ENCODE results near the gene NUP35. TPM values are rescaled to one million over a fixed set of nuclear protein-coding genes. Genes with fewer than 3 reads are reported as not detected.

Gene NUP35
- total RNA-seq, 1 experiment from 2014 or later = 28.9 TPM

GRCh38 chr2:183186296-183186695 is 62.1 kb downstream of the NUP35 start:
- ATAC-seq (no peak), DNase-seq (ENCODE audit: low read depth, low spot score) (no peak)
- peaks cover 4% of the 10 kb centered on the region; the same call in 1 of the 2 replicates for H3K9me3 ChIP-seq (ENCODE audit: control insufficient read depth, insufficient read depth, low read depth, low read length)
- H3K27ac ChIP-seq (ENCODE audit: low read length) = no peak overlapping the region
- CTCF ChIA-PET = no interaction called here
- TF ChIP-seq, protein P1, sequence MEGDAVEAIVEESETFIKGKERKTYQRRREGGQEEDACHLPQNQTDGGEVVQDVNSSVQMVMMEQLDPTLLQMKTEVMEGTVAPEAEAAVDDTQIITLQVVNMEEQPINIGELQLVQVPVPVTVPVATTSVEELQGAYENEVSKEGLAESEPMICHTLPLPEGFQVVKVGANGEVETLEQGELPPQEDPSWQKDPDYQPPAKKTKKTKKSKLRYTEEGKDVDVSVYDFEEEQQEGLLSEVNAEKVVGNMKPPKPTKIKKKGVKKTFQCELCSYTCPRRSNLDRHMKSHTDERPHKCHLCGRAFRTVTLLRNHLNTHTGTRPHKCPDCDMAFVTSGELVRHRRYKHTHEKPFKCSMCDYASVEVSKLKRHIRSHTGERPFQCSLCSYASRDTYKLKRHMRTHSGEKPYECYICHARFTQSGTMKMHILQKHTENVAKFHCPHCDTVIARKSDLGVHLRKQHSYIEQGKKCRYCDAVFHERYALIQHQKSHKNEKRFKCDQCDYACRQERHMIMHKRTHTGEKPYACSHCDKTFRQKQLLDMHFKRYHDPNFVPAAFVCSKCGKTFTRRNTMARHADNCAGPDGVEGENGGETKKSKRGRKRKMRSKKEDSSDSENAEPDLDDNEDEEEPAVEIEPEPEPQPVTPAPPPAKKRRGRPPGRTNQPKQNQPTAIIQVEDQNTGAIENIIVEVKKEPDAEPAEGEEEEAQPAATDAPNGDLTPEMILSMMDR (IDR thresholded peaks at IDR 0.05) = no peak
- TF ChIP-seq SIN3A (IDR thresholded peaks at IDR 0.05; ENCODE audit: borderline replicate concordance, insufficient read depth, low read depth, low read length) (no peak), POLR2AphosphoS5 (IDR thresholded peaks at IDR 0.05; ENCODE audit: low read depth, low read length) (no peak), TCF7L2 (IDR thresholded peaks at IDR 0.05; ENCODE audit: low read depth, low read length) (no peak)
- TF ChIP-seq, protein P2, sequence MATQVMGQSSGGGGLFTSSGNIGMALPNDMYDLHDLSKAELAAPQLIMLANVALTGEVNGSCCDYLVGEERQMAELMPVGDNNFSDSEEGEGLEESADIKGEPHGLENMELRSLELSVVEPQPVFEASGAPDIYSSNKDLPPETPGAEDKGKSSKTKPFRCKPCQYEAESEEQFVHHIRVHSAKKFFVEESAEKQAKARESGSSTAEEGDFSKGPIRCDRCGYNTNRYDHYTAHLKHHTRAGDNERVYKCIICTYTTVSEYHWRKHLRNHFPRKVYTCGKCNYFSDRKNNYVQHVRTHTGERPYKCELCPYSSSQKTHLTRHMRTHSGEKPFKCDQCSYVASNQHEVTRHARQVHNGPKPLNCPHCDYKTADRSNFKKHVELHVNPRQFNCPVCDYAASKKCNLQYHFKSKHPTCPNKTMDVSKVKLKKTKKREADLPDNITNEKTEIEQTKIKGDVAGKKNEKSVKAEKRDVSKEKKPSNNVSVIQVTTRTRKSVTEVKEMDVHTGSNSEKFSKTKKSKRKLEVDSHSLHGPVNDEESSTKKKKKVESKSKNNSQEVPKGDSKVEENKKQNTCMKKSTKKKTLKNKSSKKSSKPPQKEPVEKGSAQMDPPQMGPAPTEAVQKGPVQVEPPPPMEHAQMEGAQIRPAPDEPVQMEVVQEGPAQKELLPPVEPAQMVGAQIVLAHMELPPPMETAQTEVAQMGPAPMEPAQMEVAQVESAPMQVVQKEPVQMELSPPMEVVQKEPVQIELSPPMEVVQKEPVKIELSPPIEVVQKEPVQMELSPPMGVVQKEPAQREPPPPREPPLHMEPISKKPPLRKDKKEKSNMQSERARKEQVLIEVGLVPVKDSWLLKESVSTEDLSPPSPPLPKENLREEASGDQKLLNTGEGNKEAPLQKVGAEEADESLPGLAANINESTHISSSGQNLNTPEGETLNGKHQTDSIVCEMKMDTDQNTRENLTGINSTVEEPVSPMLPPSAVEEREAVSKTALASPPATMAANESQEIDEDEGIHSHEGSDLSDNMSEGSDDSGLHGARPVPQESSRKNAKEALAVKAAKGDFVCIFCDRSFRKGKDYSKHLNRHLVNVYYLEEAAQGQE (IDR thresholded peaks at IDR 0.05; ENCODE audit: insufficient read depth in 1 of 2, low read depth in 2 of 2, low read length in 1 of 2) = no peak
- no peak overlapping the region for H3K4me3 ChIP-seq (ENCODE audit: low read depth in 2 of 2, low read length in 2 of 2)
- no TSS peak for BruUV-seq (replicated peaks)
- H3K27me3 ChIP-seq (ENCODE audit: control insufficient read depth, insufficient read depth, low read length) = no peaks in the 10 kb centered on the region
- POLR2A ChIA-PET = no interaction called here
- no peaks in the 10 kb centered on the region for H3K4me1 ChIP-seq (ENCODE audit: control insufficient read depth, insufficient read depth, low read length)
- intact Hi-C loops (cut with micrococcal nuclease; ENCODE audit: unreplicated experiment) (no loop called here), in situ Hi-C loops (cut with HindIII; ENCODE audit: low pct_unique_long_range_greater_than_20kb, low sequenced_read_pairs) (no loop called here)
- H3K36me3 ChIP-seq (ENCODE audit: control insufficient read depth, insufficient read depth, low read length) = peaks cover 3% of the 10 kb centered on the region; the same call in 1 of the 2 replicates

DNA sequence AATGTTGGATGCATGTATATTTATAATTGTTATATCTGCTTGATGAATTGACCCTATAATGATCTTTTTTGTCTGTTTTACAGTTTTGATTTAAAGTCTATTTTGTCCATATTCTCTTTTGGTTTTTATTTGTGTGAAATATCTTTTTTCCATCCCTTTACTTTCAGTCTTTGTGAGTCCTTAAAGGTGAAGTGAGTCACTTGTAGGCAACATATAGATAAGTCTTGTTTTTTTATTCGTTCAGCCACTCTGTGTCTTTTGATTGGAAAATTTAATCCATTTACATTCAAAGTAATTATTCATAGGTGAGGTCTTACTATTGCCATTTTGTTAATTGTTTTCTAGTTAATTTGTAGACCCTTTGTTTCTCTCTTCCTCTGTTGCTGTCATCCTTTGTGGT is 62.5 kb downstream of the NUP35 start:
- BruUV-seq (replicated peaks) = no TSS peak
- ChIA-PET POLR2A (no interaction called here), CTCF (no interaction called here)
- no peaks in the 10 kb centered on the region for H3K27me3 ChIP-seq (ENCODE audit: control insufficient read depth, insufficient read depth, low read length)
- no peak overlapping the region for H3K27ac ChIP-seq (ENCODE audit: low read length)
- no peak for TF ChIP-seq SIN3A (IDR thresholded peaks at IDR 0.05; ENCODE audit: borderline replicate concordance, insufficient read depth, low read depth, low read length)
- TF ChIP-seq, protein P2 (IDR thresholded peaks at IDR 0.05; ENCODE audit: insufficient read depth in 1 of 2, low read depth in 2 of 2, low read length in 1 of 2) = no peak
- no peak for TF ChIP-seq TCF7L2 (IDR thresholded peaks at IDR 0.05; ENCODE audit: low read depth, low read length)
- TF ChIP-seq, protein P1 (IDR thresholded peaks at IDR 0.05) = no peak
- TF ChIP-seq POLR2AphosphoS5 (IDR thresholded peaks at IDR 0.05; ENCODE audit: low read depth, low read length) = no peak
- no peak for DNase-seq (ENCODE audit: low read depth, low spot score)
- peaks cover 4% of the 10 kb centered on the region; the same call in 1 of the 2 replicates for H3K9me3 ChIP-seq (ENCODE audit: control insufficient read depth, insufficient read depth, low read depth, low read length)
- peaks cover 3% of the 10 kb centered on the region; the same call in 1 of the 2 replicates for H3K36me3 ChIP-seq (ENCODE audit: control insufficient read depth, insufficient read depth, low read length)
- intact Hi-C loops (cut with micrococcal nuclease; ENCODE audit: unreplicated experiment) (no loop called here), in situ Hi-C loops (cut with HindIII; ENCODE audit: low pct_unique_long_range_greater_than_20kb, low sequenced_read_pairs) (no loop called here)
- H3K4me1 ChIP-seq (ENCODE audit: control insufficient read depth, insufficient read depth, low read length) = no peaks in the 10 kb centered on the region
- ATAC-seq = no peak
- H3K4me3 ChIP-seq (ENCODE audit: low read depth in 2 of 2, low read length in 2 of 2) = no peak overlapping the region

Data from Panc1 (cell line).